ENCODE results near the gene C1orf116.

C1orf116 gene

GRCh38 chr1:207032528-207033017, at the start of gene C1orf116:
Gene C1orf116 (minus strand): TSS chr1:207032756. CDS start chr1:207027598, 5,158 bp downstream.
- no peak for DNase-seq

DNA sequence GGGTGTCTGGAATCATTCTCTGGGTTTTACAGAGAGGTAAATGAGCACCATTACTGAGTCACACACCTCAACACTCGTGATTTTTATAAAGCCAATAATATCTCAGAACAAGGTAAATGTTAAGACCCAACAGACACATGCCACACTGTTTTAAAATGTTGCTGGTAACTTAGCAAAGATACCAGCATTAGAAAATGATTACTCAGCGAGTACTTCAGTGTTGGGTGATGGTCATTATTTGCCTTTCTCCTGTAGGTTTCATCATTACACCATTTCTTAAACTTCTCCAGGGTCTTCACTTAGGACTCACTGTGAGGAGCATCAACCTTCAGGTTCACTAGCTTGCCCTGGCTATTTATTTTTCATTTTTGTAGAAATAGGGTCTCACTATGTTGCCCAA, 49.2 kb upstream of the C1orf116 start:
- DNase-seq = no peak

DNA sequence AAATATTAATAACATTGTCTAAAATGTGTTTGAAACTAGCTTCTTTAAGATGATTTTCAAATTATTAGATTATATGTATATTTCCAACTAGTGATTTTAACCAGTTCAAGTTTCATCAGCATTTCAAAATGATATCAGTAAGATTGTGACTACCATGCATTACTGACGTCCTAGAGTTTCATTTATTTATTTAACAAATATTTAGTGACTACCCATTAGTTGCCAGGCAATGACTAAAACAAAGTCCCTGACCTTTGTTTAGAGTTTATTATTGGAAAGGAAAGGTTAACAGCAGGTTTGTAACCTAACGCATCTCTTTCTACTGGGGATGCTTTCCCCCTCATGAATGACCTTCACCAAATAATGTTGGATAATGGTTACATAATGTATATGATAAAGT, 48.5 kb upstream of the C1orf116 start:
- DNase-seq = no peak

- no peak for DNase-seq
Observed at GRCh38 chr1:207079706-207080241, 47.2 kb upstream of the C1orf116 start.

DNA sequence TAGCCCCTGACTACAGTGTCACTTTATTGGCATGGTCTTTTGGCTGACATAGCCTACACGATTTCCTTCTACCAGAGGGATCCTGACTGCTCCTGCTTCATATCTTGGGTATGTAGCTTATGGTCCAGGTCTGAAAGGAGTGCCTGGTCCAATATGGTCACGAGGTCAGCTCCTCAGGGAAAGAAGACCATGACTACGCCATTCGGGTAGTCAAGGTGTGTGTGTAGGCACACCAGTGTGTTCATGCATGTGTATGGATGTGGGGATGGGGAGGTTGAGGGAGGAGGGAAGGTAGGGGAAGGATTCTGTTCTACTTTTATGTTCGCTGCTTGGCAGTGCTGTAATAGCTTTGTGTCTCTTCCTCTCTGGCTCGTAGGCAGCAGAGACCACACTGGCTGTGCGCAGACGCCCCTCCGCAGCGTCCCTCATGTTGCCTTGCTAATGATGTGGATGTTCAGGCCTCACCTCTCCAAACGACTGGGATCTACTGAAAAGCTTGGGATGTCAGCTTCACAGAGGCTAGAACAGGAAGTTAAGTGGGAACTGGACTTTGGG, 46.1 kb upstream of the C1orf116 start:
- no peak for DNase-seq

DNA sequence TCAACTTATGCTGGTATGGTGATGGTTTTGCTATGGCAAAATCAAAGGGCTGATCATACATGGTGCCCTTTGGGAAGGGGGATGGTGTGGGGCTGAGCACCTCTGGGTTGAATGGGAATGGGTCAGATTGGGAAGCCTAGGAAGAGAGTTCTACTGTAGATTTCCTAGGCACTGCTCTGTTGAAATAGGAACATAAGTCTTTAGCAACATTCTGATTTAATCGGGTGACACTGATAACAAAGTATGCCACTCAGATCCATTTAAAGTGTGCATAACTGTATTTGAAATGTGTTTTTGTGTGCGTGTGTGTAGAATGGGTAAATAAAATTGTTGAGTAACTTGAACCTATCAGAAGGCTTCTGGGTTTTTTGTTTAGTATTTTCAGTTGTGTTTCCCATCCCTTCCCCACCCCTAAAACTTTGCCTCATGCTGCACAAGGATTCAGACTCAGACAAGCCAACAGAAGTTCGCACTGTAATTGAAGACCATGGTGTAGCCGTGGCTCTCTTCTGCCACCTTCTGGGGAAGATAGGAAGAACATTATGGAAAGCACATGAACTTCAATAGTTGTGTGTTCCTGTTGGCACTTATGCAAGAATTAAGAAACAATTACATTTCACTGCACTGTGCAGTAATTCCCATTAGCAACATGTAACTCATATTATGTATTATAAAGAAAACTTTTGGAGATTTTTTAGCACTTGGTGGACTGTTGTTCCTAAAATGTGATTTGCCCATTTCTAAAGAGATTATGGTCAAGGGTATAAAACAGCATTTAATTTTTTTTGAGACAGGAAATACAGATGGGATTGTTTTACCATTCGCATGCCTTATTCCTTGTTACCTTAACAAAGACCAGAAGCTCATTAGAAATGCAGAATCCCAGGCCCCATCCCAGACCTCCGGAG, 45.2 kb upstream of the C1orf116 start:
- peak; percentile 65 for DNase-seq

GRCh38 chr1:207077012-207077411, 44.5 kb upstream of the C1orf116 start:
- DNase-seq = no peak

GRCh38 chr1:207076181-207076955, 43.8 kb upstream of the C1orf116 start:
- DNase-seq = no peak

GRCh38 chr1:207073906-207074820, 41.6 kb upstream of the C1orf116 start:
- no peak for DNase-seq

GRCh38 chr1:207072233-207072632, 39.7 kb upstream of the C1orf116 start:
- DNase-seq = no peak

- DNase-seq = no peak
Observed at GRCh38 chr1:207071426-207071825, 38.9 kb upstream of the C1orf116 start.

- no peak for DNase-seq
Observed at GRCh38 chr1:207070811-207071210, 38.3 kb upstream of the C1orf116 start.

DNA sequence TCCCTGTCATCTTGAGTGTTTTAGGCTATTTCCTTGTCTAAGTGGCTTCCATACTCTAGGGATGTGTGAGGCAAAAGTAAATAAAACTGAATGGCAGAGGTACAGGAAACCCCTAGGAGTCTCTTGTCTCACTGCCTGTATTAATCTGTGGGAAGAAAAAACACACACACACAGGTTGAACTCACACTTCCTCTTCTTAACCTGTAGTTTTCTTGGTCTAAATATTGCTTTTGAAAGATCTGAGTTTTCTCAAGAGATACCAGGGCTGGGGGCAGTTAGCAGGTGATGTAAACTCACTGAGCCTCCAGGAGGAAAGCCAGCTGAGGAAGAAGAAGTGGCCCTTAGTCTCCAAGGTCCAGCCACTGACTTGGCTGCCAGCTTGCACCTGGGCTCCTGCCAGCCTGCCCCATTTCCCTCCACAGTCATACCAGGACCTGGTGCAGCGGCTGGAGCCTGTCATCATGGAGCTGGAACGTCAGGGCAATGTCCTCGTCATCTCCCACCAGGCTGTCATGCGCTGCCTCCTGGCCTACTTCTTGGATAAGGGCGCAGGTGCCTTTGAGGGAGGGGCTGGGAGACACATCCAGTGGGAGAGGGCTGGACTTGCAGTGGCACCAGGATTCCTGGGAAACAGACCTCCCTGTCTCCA, 37.4 kb upstream of the C1orf116 start:
- DNase-seq = no peak

GRCh38 chr1:207069061-207069460, 36.5 kb upstream of the C1orf116 start:
- no peak for DNase-seq

DNA sequence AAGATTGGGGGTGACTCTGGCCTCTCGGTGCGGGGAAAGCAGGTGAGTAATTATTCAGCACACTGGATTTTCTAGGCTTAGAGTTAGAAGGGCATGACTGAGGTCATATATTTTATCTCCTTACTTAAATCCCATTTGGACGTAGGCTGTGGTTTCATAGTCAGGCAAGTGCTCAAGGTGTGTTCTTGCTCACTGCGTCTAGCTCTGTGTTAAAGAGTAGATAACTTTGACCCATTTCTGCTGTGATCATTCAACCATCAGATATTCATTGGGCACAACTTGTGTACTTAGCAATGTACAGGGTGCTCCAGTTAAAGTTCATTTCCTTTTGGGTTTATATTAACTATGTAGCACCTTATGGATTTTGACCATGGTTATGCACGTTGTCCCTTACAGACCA, 35.1 kb upstream of the C1orf116 start:
- DNase-seq = no peak

DNA sequence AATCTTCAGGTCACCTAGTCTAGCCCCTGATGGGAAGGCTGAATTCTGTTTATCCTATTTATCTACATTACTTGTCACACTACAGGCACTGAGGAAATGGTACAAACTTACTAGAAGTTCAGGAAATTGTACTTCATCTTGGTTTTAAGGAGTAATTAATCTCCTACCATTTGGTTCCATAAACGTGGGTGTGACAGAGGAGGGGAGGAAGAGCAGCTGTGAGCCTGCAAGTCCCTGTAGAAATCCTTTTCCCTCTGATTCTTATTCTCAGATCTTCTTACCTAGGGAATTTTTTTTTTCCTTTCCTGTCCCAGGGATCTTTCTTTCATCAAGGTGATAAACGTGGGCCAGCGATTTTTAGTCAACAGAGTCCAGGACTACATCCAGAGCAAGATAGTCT, 34.6 kb upstream of the C1orf116 start:
- DNase-seq = no peak

DNA sequence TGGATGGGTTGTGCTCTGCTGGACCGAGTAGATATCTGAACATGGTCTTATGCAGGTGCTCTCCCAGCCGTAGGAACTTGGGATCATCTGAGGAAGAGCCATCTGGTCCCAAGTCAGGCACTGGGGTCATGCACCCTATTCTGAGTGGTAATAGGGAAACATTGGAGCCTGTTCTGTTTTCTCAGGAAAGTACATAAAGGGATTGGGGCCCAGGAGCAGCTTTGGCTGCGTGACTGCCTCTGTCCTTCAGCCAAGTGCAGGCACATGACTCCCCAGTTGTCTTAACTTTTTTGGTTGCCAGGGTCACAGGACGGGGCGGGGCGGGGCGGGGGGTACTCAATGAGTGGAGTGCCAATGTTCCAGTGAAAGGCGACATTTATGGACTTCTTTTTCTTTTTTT, 32.0 kb upstream of the C1orf116 start:
- DNase-seq = no peak

- DNase-seq = no peak
Observed at GRCh38 chr1:207063014-207063413, 30.5 kb upstream of the C1orf116 start.

- no peak for DNase-seq
Observed at GRCh38 chr1:207062058-207062457, 29.5 kb upstream of the C1orf116 start.

- no peak for DNase-seq
Observed at GRCh38 chr1:207060596-207060995, 28.0 kb upstream of the C1orf116 start.

- DNase-seq = no peak
Observed at GRCh38 chr1:207059881-207060280, 27.3 kb upstream of the C1orf116 start.
